Mucosa of rectum (tissue), 2 donors: ENCODE measurements around the gene ITGB3.
A peak's percentile ranks its signal among the peaks of the same experiment; 100 is the strongest.

Source experiments
- H3K27ac ChIP-seq, 2 donors: one replicate each; pipeline ENCODE4 v1.7.0; 2013; ENCODE audit warnings: inconsistent platforms in 2 of 2, low read depth in 2 of 2, low read length in 2 of 2
- H3K27me3 ChIP-seq, 2 donors: one replicate each; pipeline ENCODE4 v1.7.0; 2013; ENCODE audit warnings: low read length in 2 of 2; ENCODE audit not compliant: control insufficient read depth in 2 of 2, insufficient read depth in 2 of 2
- H3K36me3 ChIP-seq, 2 donors: one replicate each; pipeline ENCODE4 v1.7.0; 2013; ENCODE audit warnings: low read length in 2 of 2; ENCODE audit not compliant: control insufficient read depth in 2 of 2, insufficient read depth in 2 of 2
- H3K4me1 ChIP-seq, 2 donors: one replicate each; pipeline ENCODE4 v1.7.0; 2013; ENCODE audit warnings: low read length in 2 of 2, mild to moderate bottlenecking in 1 of 2; ENCODE audit not compliant: control insufficient read depth in 2 of 2, insufficient read depth in 2 of 2
- H3K4me3 ChIP-seq, 2 donors: one replicate each; pipeline ENCODE4 v1.7.0; 2013; ENCODE audit warnings: low read length in 2 of 2
- H3K9ac ChIP-seq, 2 donors: one replicate each; pipeline ENCODE4 v1.7.0; 2013; ENCODE audit warnings: low read length in 2 of 2, low read depth in 1 of 2, mild to moderate bottlenecking in 1 of 2
- H3K9me3 ChIP-seq, 2 donors: one replicate each; pipeline ENCODE4 v1.7.0; 2013; ENCODE audit warnings: low read length in 2 of 2; ENCODE audit not compliant: control insufficient read depth in 2 of 2
- donor health status: healthy.
- donor health status: Normal muscosa, but diverticular disease.

The ITGB3 gene

GRCh38 chr17:47280072-47280811, 26.6 kb downstream of the ITGB3 start:
- Histone ChIP-seq H3K27me3 (no peaks in the 10 kb centered on the region), H3K36me3 (no peaks in the 10 kb centered on the region), H3K27ac (peak overlapping the region; percentile 77 to 80), H3K9me3 (no peaks in the 10 kb centered on the region), H3K9ac (no peak overlapping the region), H3K4me3 (no peak overlapping the region), H3K4me1 (peaks cover 22 to 26% of the 10 kb centered on the region in 2 donors)

- Histone ChIP-seq H3K4me1 (peaks cover 17 to 22% of the 10 kb centered on the region in 2 donors), H3K4me3 (no peak overlapping the region), H3K27me3 (no peaks in the 10 kb centered on the region), H3K27ac (peak overlapping the region in 1 of 2 donors; percentile 0), H3K9me3 (no peaks in the 10 kb centered on the region), H3K36me3 (no peaks in the 10 kb centered on the region), H3K9ac (no peak overlapping the region)
Observed at GRCh38 chr17:47281216-47281615, 27.6 kb downstream of the ITGB3 start.

- no peaks in the 10 kb centered on the region for H3K27me3 ChIP-seq
- peaks cover under 1 to 2% of the 10 kb centered on the region in 2 donors for H3K4me1 ChIP-seq
- no peak overlapping the region for H3K9ac ChIP-seq
- H3K27ac ChIP-seq: no peak overlapping the region
- H3K4me3 ChIP-seq: no peak overlapping the region
- H3K36me3 ChIP-seq: no peaks in the 10 kb centered on the region
- no peaks in the 10 kb centered on the region for H3K9me3 ChIP-seq
Observed at GRCh38 chr17:47285003-47285402, 31.4 kb downstream of the ITGB3 start.

DNA sequence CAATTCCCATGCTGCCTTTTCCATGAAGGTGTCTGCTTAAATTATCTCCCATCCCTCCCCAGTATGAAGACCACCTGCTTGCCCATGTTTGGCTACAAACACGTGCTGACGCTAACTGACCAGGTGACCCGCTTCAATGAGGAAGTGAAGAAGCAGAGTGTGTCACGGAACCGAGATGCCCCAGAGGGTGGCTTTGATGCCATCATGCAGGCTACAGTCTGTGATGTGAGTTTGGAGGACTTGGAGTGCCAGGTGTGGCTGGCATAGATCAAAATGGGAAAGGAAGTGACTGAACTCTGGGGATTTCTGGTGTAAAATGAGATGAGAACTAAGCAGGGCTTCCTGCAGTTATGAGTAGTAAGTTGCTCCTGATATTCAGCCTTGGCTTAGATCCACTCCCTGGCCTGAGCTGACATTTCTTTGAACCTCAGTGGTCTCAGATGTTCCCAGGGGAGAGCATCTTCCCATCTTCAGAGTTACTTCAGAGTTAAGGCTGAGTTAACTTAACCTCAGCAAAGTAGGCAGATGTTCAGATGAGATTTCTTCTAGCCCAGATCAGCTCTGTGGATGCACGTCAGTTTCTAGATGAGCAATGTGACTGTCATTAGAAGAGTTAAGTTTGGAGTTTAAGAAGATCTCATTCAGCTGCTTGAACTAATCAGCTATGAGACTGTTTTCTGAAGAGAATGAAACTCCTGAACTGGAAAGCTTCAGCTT, 32.7 kb downstream of the ITGB3 start:
- Histone ChIP-seq H3K4me1 (no peaks in the 10 kb centered on the region), H3K27me3 (no peaks in the 10 kb centered on the region), H3K27ac (no peak overlapping the region), H3K36me3 (no peaks in the 10 kb centered on the region), H3K9ac (no peak overlapping the region), H3K4me3 (no peak overlapping the region), H3K9me3 (no peaks in the 10 kb centered on the region)

DNA sequence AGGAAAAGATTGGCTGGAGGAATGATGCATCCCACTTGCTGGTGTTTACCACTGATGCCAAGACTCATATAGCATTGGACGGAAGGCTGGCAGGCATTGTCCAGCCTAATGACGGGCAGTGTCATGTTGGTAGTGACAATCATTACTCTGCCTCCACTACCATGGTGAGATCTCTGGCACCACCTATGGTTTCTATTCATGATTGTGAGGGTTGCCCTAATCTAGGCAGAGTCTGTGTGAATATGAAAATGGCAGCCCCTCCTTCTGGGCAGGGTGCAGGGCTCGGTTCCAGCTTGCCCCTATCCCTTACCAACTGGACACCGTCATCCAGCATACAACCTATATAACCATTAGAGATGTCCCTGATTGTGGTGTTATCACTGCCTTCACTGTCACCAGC, 33.4 kb downstream of the ITGB3 start:
- no peak overlapping the region for H3K27ac ChIP-seq
- no peaks in the 10 kb centered on the region for H3K9me3 ChIP-seq
- no peaks in the 10 kb centered on the region for H3K27me3 ChIP-seq
- no peak overlapping the region for H3K9ac ChIP-seq
- H3K4me3 ChIP-seq: no peak overlapping the region
- no peaks in the 10 kb centered on the region for H3K4me1 ChIP-seq
- no peaks in the 10 kb centered on the region for H3K36me3 ChIP-seq

- Histone ChIP-seq H3K9ac (no peak overlapping the region), H3K4me1 (no peaks in the 10 kb centered on the region), H3K36me3 (no peaks in the 10 kb centered on the region), H3K27ac (no peak overlapping the region), H3K27me3 (no peaks in the 10 kb centered on the region), H3K9me3 (no peaks in the 10 kb centered on the region), H3K4me3 (no peak overlapping the region)
Observed at GRCh38 chr17:47287639-47288038, 34.0 kb downstream of the ITGB3 start.

DNA sequence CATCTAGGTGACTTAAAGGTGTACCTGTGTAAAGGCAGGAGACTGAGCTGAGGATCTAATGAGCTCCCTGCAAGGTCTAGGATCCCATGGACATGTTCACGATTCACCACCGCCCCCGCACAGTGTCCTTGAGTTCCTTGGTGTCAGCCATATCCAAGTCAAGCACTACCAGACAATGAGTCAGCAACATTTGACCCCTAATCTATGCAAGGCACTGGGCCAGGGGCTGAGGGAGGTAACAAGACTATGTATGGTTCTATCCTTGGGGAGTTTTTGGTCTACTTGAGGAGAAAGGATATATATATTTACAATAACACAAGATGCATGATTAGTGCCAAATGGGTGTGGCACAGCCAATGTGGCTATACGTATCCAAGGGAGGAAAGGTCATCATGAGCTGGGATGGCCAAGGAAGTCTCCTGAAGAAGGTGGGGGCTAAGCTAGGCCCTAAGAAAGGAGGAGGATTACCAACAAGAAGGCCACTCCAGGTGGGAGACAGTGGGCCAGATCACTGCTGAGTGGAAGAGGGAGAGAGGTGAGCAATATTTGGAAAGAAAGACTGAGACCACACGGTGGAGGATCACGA, 35.0 kb downstream of the ITGB3 start:
- H3K4me3 ChIP-seq: no peak overlapping the region
- H3K4me1 ChIP-seq: no peaks in the 10 kb centered on the region
- H3K27ac ChIP-seq: no peak overlapping the region
- no peaks in the 10 kb centered on the region for H3K9me3 ChIP-seq
- H3K36me3 ChIP-seq: no peaks in the 10 kb centered on the region
- no peak overlapping the region for H3K9ac ChIP-seq
- H3K27me3 ChIP-seq: no peaks in the 10 kb centered on the region

DNA sequence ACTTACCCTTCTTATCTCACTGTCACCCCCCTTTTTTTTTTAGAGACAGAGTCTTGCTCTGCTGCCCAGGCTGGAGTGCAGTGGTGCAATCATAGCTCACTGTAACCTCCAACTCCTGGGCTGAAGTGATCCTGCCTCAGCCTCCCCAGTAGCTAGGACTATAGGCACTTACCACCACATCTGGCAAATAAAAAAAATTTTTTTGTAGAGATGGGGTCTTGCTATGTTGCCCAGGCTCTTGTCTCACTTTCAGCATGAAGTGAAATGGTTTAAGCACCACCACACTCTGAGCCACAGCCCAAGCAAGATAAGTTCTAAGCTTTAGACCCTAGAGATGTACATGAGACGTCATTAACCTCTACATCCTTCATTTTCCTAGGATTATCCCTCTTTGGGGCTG, 35.7 kb downstream of the ITGB3 start:
- H3K27ac ChIP-seq: no peak overlapping the region
- no peaks in the 10 kb centered on the region for H3K4me1 ChIP-seq
- H3K27me3 ChIP-seq: no peaks in the 10 kb centered on the region
- H3K4me3 ChIP-seq: no peak overlapping the region
- H3K9ac ChIP-seq: no peak overlapping the region
- no peaks in the 10 kb centered on the region for H3K9me3 ChIP-seq
- no peaks in the 10 kb centered on the region for H3K36me3 ChIP-seq

DNA sequence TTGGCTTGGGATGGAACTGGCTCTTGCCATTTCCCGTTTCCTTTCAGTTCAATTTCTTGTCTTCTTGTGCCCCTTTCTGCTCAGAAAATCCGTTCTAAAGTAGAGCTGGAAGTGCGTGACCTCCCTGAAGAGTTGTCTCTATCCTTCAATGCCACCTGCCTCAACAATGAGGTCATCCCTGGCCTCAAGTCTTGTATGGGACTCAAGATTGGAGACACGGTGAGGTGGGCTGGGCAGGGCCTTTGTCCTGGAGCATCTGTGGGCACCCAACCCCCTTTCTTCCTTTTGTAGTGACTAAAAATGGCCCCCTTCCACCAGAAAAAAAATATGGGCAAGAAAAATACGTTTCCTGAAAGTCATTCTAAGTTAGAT, 37.2 kb downstream of the ITGB3 start:
- Histone ChIP-seq H3K9ac (no peak overlapping the region), H3K9me3 (no peaks in the 10 kb centered on the region), H3K27ac (no peak overlapping the region), H3K4me1 (peaks cover 0 to 4% of the 10 kb centered on the region in 2 donors), H3K4me3 (no peak overlapping the region), H3K27me3 (no peaks in the 10 kb centered on the region), H3K36me3 (no peaks in the 10 kb centered on the region)

GRCh38 chr17:47291242-47291873, 37.7 kb downstream of the ITGB3 start:
- H3K9ac ChIP-seq: no peak overlapping the region
- H3K27me3 ChIP-seq: no peaks in the 10 kb centered on the region
- H3K4me3 ChIP-seq: no peak overlapping the region
- H3K27ac ChIP-seq: no peak overlapping the region
- no peaks in the 10 kb centered on the region for H3K36me3 ChIP-seq
- H3K9me3 ChIP-seq: no peaks in the 10 kb centered on the region
- peaks cover 0 to 4% of the 10 kb centered on the region in 2 donors for H3K4me1 ChIP-seq
